ENCODE measurements around the gene ZNF397. TPM values are rescaled to one million over a fixed set of nuclear protein-coding genes. Genes with fewer than 3 reads are reported as not detected.
A peak's percentile ranks its signal among the peaks of the same experiment; 100 is the strongest.

The ZNF397 gene
- total and polyA plus RNA-seq, 2 of the 13 experiments (the other 11 are each of a cell fraction or from before 2014, with no cell fraction given): 4.7 to 9.4 TPM

DNA sequence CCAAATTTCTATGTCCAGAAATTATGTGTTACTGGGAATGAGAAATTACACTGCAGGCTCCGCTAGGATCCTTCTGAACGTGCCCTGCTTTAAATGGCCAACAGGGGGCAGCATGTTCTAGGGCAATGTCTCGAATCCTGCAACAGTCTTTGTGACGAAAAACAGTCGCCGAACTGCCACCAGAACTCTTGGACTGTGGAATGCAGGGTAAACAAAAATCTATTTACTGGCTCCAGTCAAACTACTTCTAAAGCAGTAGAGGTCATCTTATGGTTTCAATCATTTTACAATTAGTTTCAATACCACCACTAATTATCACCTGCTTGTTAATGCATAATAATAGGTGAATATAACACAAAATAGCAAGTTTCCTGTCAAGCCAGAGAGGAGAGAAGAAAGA is 9.8 kb upstream of the ZNF397 start:
- H3K4me1 ChIP-seq (ENCODE audit: insufficient read depth, low read length): no peaks in the 10 kb centered on the region
- no peak overlapping the region for H3K9ac ChIP-seq (ENCODE audit: insufficient read depth, low read depth, low read length)
- peak; percentile 86 for FAIRE-seq
- H3K36me3 ChIP-seq (replicated peaks in 1 of 2; ENCODE audit: control insufficient read depth in 1 of 2, insufficient read depth in 2 of 2, low read length in 2 of 2): no peaks in the 10 kb centered on the region
- no peaks in the 10 kb centered on the region for H3K9me3 ChIP-seq (ENCODE audit: low read length)
- BruUV-seq (replicated peaks): no TSS peak
- in situ Hi-C loops (cut with HindIII; ENCODE audit: extremely low pct_ligation_motif_present, low pct_unique_long_range_greater_than_20kb) (loop anchor here (5.0 kb wide), 1 partner anchor 121 kb away; no protein-coding TSS in a partner anchor), intact Hi-C loops (cut with micrococcal nuclease; ENCODE audit: unreplicated experiment) (loop anchor here (1.0 to 5.0 kb wide), 4 partner anchors 56 to 177 kb away; no protein-coding TSS in a partner anchor)
- peak overlapping the region in 2 of 3 experiments; percentile 19 to 28; a peak in 2 of 6 replicates for H3K4me3 ChIP-seq (replicated peaks in 1 of 3; ENCODE audit: insufficient read depth in 1 of 3, low read depth in 2 of 3, low read length in 3 of 3)
- ChIA-PET POLR2A (interaction anchor here (2.2 kb wide), 1 partner anchor 10 kb away, joined by 8 read pairs; the partner anchor contains the start of gene ZNF397), CTCF (ENCODE audit: low intra/inter-chr PET ratio, low total read pairs) (interaction anchor here (0.8 to 1.9 kb wide), 3 partner anchors 123 to 177 kb away, joined by 3 to 34 read pairs (median 5); no protein-coding TSS in a partner anchor)
- ATAC-seq: peak; percentile 97
- peak; percentile 87 for DNase-seq (ENCODE audit: low spot score)
- no peaks in the 10 kb centered on the region for H3K79me2 ChIP-seq (ENCODE audit: insufficient read depth, low read length)
- no peak overlapping the region for H3K27ac ChIP-seq (ENCODE audit: extremely low read length, insufficient read depth, low read length)
- 0% methylated on average over 6 of the region's 6 CpGs for WGBS (ENCODE audit: low lambda C conversion rate)
- peak overlapping the region; percentile 71 for H3K4me2 ChIP-seq (ENCODE audit: low read depth, low read length)
- no peak overlapping the region for H2AFZ ChIP-seq (ENCODE audit: low read length)
- no peaks in the 10 kb centered on the region for H3K27me3 ChIP-seq (ENCODE audit: control insufficient read depth in 1 of 2, insufficient read depth in 2 of 2, low read length in 2 of 2)
- no peaks in the 10 kb centered on the region for H4K20me1 ChIP-seq (ENCODE audit: insufficient read depth, low read length)
- 0 out of 2 replicates have a peak, but pooled peaks have one; percentile 34 for TF ChIP-seq KAT8 (CRISPR knock-in tag; IDR thresholded peaks at IDR 0.05)
- TF ChIP-seq ZFP37 (CRISPR knock-in tag; IDR thresholded peaks at IDR 0.05; ENCODE audit: borderline replicate concordance): 0 out of 2 replicates have a peak, but pooled peaks have one; percentile 35
- TF ChIP-seq HNF4A (CRISPR knock-in tag; IDR thresholded peaks at IDR 0.05): peak; percentile 43
- TF ChIP-seq, protein P1, sequence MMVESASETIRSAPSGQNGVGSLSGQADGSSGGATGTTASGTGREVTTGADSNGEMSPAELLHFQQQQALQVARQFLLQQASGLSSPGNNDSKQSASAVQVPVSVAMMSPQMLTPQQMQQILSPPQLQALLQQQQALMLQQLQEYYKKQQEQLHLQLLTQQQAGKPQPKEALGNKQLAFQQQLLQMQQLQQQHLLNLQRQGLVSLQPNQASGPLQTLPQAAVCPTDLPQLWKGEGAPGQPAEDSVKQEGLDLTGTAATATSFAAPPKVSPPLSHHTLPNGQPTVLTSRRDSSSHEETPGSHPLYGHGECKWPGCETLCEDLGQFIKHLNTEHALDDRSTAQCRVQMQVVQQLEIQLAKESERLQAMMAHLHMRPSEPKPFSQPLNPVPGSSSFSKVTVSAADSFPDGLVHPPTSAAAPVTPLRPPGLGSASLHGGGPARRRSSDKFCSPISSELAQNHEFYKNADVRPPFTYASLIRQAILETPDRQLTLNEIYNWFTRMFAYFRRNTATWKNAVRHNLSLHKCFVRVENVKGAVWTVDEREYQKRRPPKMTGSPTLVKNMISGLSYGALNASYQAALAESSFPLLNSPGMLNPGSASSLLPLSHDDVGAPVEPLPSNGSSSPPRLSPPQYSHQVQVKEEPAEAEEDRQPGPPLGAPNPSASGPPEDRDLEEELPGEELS (CRISPR knock-in tag; IDR thresholded peaks at IDR 0.05): peak; percentile 88
- TF ChIP-seq ZNF17 (CRISPR knock-in tag; IDR thresholded peaks at IDR 0.05): no peak
- TF ChIP-seq, protein P2, sequence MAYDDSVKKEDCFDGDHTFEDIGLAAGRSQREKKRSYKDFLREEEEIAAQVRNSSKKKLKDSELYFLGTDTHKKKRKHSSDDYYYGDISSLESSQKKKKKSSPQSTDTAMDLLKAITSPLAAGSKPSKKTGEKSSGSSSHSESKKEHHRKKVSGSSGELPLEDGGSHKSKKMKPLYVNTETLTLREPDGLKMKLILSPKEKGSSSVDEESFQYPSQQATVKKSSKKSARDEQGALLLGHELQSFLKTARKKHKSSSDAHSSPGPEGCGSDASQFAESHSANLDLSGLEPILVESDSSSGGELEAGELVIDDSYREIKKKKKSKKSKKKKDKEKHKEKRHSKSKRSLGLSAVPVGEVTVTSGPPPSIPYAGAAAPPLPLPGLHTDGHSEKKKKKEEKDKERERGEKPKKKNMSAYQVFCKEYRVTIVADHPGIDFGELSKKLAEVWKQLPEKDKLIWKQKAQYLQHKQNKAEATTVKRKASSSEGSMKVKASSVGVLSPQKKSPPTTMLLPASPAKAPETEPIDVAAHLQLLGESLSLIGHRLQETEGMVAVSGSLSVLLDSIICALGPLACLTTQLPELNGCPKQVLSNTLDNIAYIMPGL (CRISPR knock-in tag; IDR thresholded peaks at IDR 0.05; ENCODE audit: borderline replicate concordance in 1 of 2, low read depth in 1 of 2): peak in 1 of 2 experiments; percentile 84; a peak in 1 of 4 replicates
- TF ChIP-seq RAD21 (CRISPR knock-in tag; IDR thresholded peaks at IDR 0.05): peak; percentile 85
- TF ChIP-seq YEATS2 (CRISPR knock-in tag; IDR thresholded peaks at IDR 0.05; ENCODE audit: borderline replicate concordance): peak; percentile 61; the same call in 1 of the 2 replicates
- no peak for TF ChIP-seq TRIM24 (CRISPR knock-in tag; IDR thresholded peaks at IDR 0.05)
- peak; percentile 66; the same call in 1 of the 2 replicates for TF ChIP-seq FOXO1 (CRISPR knock-in tag; IDR thresholded peaks at IDR 0.05)
- no peak for TF ChIP-seq SOX6 (IDR thresholded peaks at IDR 0.05)
- TF ChIP-seq SOX6 (CRISPR knock-in tag; IDR thresholded peaks at IDR 0.05): peak; percentile 23; the same call in 1 of the 2 replicates
- TF ChIP-seq, protein P3, sequence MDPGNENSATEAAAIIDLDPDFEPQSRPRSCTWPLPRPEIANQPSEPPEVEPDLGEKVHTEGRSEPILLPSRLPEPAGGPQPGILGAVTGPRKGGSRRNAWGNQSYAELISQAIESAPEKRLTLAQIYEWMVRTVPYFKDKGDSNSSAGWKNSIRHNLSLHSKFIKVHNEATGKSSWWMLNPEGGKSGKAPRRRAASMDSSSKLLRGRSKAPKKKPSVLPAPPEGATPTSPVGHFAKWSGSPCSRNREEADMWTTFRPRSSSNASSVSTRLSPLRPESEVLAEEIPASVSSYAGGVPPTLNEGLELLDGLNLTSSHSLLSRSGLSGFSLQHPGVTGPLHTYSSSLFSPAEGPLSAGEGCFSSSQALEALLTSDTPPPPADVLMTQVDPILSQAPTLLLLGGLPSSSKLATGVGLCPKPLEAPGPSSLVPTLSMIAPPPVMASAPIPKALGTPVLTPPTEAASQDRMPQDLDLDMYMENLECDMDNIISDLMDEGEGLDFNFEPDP (CRISPR knock-in tag; conservative IDR thresholded peaks at IDR 0.05): no peak

All from HepG2 (cell line).